ENCODE data around the gene HOXD4. TPM values are rescaled to one million over a fixed set of nuclear protein-coding genes. Genes with fewer than 3 reads are reported as not detected.

Gene HOXD4
- total RNA-seq, 1 experiment from 2014 or later = 1.4 TPM

DNA sequence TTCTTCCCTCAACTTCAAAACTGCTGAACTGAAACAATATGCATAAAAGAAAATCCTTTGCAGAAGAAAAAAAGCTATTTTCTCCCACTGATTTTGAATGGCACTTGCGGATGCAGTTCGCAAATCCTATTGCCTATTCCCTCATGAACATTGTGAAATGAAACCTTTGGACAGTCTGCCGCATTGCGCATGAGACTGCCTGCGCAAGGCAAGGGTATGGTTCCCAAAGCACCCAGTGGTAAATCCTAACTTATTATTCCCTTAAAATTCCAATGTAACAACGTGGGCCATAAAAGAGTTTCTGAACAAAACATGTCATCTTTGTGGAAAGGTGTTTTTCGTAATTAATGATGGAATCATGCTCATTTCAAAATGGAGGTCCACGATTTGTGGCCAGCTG lies 13.4 kb upstream of the HOXD4 start:
- intact Hi-C loops (cut with micrococcal nuclease; ENCODE audit: unreplicated experiment) (no loop called here), in situ Hi-C loops (cut with HindIII; ENCODE audit: low pct_unique_long_range_greater_than_20kb, low sequenced_read_pairs) (no loop called here)
- ChIA-PET POLR2A (no interaction called here), CTCF (no interaction called here)
- Histone ChIP-seq H3K9me3 (ENCODE audit: control insufficient read depth, insufficient read depth, low read depth, low read length) (no peaks in the 10 kb centered on the region), H3K4me1 (ENCODE audit: control insufficient read depth, insufficient read depth, low read length) (peaks cover 17% of the 10 kb centered on the region), H3K27ac (ENCODE audit: low read length) (peak overlapping the region; percentile 77), H3K4me3 (ENCODE audit: low read depth in 2 of 2, low read length in 2 of 2) (peak overlapping the region; percentile 54 to 55), H3K27me3 (ENCODE audit: control insufficient read depth, insufficient read depth, low read length) (no peaks in the 10 kb centered on the region), H3K36me3 (ENCODE audit: control insufficient read depth, insufficient read depth, low read length) (no peaks in the 10 kb centered on the region)
- BruUV-seq (replicated peaks) = no TSS peak
- TF ChIP-seq TCF7L2 (IDR thresholded peaks at IDR 0.05; ENCODE audit: low read depth, low read length) = no peak
- ATAC-seq (no peak), DNase-seq (ENCODE audit: low read depth, low spot score) (no peak)

DNA sequence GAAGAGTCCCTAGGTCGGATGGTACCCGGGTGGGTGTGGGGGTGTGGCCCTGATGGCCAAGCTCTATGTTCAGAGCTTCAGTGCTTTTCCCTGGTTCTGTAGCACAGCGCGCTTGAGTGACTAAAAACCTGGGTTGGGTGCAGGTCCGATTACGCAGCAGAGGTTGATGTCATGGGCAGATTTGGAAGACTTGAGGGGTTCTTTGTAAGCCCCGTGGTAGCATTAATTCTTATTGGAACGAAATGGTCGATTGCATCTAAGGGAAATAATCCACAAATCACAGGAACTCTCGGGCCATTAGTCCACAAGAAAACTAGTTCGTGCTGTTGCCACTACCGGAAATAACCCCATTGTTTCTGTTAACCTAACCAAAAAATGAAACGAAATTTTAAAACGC lies 12.8 kb upstream of the HOXD4 start:
- peaks cover 11% of the 10 kb centered on the region for H3K4me1 ChIP-seq (ENCODE audit: control insufficient read depth, insufficient read depth, low read length)
- no TSS peak for BruUV-seq (replicated peaks)
- ATAC-seq (no peak), DNase-seq (ENCODE audit: low read depth, low spot score) (no peak)
- H3K36me3 ChIP-seq (ENCODE audit: control insufficient read depth, insufficient read depth, low read length) = no peaks in the 10 kb centered on the region
- in situ Hi-C loops (cut with HindIII; ENCODE audit: low pct_unique_long_range_greater_than_20kb, low sequenced_read_pairs) = no loop called here
- no peak for TF ChIP-seq SIN3A (IDR thresholded peaks at IDR 0.05; ENCODE audit: borderline replicate concordance, insufficient read depth, low read depth, low read length)
- TF ChIP-seq, protein P1, sequence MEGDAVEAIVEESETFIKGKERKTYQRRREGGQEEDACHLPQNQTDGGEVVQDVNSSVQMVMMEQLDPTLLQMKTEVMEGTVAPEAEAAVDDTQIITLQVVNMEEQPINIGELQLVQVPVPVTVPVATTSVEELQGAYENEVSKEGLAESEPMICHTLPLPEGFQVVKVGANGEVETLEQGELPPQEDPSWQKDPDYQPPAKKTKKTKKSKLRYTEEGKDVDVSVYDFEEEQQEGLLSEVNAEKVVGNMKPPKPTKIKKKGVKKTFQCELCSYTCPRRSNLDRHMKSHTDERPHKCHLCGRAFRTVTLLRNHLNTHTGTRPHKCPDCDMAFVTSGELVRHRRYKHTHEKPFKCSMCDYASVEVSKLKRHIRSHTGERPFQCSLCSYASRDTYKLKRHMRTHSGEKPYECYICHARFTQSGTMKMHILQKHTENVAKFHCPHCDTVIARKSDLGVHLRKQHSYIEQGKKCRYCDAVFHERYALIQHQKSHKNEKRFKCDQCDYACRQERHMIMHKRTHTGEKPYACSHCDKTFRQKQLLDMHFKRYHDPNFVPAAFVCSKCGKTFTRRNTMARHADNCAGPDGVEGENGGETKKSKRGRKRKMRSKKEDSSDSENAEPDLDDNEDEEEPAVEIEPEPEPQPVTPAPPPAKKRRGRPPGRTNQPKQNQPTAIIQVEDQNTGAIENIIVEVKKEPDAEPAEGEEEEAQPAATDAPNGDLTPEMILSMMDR (IDR thresholded peaks at IDR 0.05) = no peak
- TF ChIP-seq POLR2AphosphoS5 (IDR thresholded peaks at IDR 0.05; ENCODE audit: low read depth, low read length) = no peak
- no peak for TF ChIP-seq TCF7L2 (IDR thresholded peaks at IDR 0.05; ENCODE audit: low read depth, low read length)
- TF ChIP-seq, protein P2, sequence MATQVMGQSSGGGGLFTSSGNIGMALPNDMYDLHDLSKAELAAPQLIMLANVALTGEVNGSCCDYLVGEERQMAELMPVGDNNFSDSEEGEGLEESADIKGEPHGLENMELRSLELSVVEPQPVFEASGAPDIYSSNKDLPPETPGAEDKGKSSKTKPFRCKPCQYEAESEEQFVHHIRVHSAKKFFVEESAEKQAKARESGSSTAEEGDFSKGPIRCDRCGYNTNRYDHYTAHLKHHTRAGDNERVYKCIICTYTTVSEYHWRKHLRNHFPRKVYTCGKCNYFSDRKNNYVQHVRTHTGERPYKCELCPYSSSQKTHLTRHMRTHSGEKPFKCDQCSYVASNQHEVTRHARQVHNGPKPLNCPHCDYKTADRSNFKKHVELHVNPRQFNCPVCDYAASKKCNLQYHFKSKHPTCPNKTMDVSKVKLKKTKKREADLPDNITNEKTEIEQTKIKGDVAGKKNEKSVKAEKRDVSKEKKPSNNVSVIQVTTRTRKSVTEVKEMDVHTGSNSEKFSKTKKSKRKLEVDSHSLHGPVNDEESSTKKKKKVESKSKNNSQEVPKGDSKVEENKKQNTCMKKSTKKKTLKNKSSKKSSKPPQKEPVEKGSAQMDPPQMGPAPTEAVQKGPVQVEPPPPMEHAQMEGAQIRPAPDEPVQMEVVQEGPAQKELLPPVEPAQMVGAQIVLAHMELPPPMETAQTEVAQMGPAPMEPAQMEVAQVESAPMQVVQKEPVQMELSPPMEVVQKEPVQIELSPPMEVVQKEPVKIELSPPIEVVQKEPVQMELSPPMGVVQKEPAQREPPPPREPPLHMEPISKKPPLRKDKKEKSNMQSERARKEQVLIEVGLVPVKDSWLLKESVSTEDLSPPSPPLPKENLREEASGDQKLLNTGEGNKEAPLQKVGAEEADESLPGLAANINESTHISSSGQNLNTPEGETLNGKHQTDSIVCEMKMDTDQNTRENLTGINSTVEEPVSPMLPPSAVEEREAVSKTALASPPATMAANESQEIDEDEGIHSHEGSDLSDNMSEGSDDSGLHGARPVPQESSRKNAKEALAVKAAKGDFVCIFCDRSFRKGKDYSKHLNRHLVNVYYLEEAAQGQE (IDR thresholded peaks at IDR 0.05; ENCODE audit: insufficient read depth in 1 of 2, low read depth in 2 of 2, low read length in 1 of 2) = no peak
- no peaks in the 10 kb centered on the region for H3K9me3 ChIP-seq (ENCODE audit: control insufficient read depth, insufficient read depth, low read depth, low read length)
- peak overlapping the region; percentile 54 to 55 for H3K4me3 ChIP-seq (ENCODE audit: low read depth in 2 of 2, low read length in 2 of 2)
- H3K27ac ChIP-seq (ENCODE audit: low read length) = peak overlapping the region; percentile 77
- POLR2A ChIA-PET = no interaction called here
- intact Hi-C loops (cut with micrococcal nuclease; ENCODE audit: unreplicated experiment) = no loop called here
- CTCF ChIA-PET = interaction anchor here (1.2 kb wide), 1 partner anchor 12 kb away, joined by 4 read pairs; no protein-coding TSS in a partner anchor
- H3K27me3 ChIP-seq (ENCODE audit: control insufficient read depth, insufficient read depth, low read length) = no peaks in the 10 kb centered on the region

DNA sequence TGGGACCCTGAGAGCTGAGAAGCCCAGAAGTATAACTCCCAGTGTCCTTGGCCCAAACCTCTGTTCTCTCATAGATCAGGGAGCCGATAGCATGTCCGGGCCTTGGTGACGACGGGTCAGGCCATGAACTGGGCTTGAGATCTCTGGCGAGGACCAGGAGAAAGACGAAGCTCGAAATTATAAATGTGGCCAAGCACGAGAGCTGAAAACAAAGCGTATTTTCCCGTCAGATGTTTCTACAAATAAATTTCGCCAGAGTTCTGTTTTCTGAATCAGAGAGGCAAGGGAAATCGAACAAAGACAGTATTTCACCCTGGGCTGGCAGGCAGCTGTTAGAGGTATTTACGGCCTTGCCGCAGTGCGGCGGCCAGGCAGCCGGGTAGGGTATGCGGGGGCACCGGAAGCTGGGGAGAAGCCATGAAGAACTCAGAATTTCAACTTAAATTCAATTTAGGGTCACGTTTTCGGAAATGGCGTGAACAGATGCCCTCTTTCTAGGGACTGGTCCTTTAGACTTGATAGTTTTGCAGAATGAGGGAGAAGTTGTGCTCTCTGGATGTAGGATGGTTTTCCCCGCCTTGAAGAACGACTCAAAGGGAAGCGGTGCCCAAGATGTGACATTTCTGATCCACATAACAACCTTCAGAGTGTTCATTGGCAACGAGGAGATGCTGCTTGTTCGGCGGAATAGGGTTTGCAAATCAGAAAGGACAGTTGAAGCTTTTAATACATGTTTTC lies 12.3 kb upstream of the HOXD4 start:
- no TSS peak for BruUV-seq (replicated peaks)
- ChIA-PET CTCF (interaction anchor here (0.5 to 2.5 kb wide), 8 partner anchors 12 to 513 kb away, joined by 3 to 37 read pairs (median 6); no protein-coding TSS in a partner anchor), POLR2A (no interaction called here)
- in situ Hi-C loops (cut with HindIII; ENCODE audit: low pct_unique_long_range_greater_than_20kb, low sequenced_read_pairs) (no loop called here), intact Hi-C loops (cut with micrococcal nuclease; ENCODE audit: unreplicated experiment) (no loop called here)
- no peaks in the 10 kb centered on the region for H3K27me3 ChIP-seq (ENCODE audit: control insufficient read depth, insufficient read depth, low read length)
- H3K36me3 ChIP-seq (ENCODE audit: control insufficient read depth, insufficient read depth, low read length) = no peaks in the 10 kb centered on the region
- peak overlapping the region; percentile 54 to 55 for H3K4me3 ChIP-seq (ENCODE audit: low read depth in 2 of 2, low read length in 2 of 2)
- H3K4me1 ChIP-seq (ENCODE audit: control insufficient read depth, insufficient read depth, low read length) = peaks cover 9% of the 10 kb centered on the region
- ATAC-seq = no peak
- TF ChIP-seq POLR2AphosphoS5 (IDR thresholded peaks at IDR 0.05; ENCODE audit: low read depth, low read length) = no peak
- TF ChIP-seq TCF7L2 (IDR thresholded peaks at IDR 0.05; ENCODE audit: low read depth, low read length) = no peak
- no peak for TF ChIP-seq SIN3A (IDR thresholded peaks at IDR 0.05; ENCODE audit: borderline replicate concordance, insufficient read depth, low read depth, low read length)
- TF ChIP-seq, protein P2 (IDR thresholded peaks at IDR 0.05; ENCODE audit: insufficient read depth in 1 of 2, low read depth in 2 of 2, low read length in 1 of 2) = no peak
- TF ChIP-seq, protein P1 (IDR thresholded peaks at IDR 0.05) = no peak
- no peak for DNase-seq (ENCODE audit: low read depth, low spot score)
- no peaks in the 10 kb centered on the region for H3K9me3 ChIP-seq (ENCODE audit: control insufficient read depth, insufficient read depth, low read depth, low read length)
- peak overlapping the region; percentile 77 for H3K27ac ChIP-seq (ENCODE audit: low read length)
